ENCODE measurements around the gene MINDY4. TPM values are rescaled to one million over a fixed set of nuclear protein-coding genes. Genes with fewer than 3 reads are reported as not detected.

Gene MINDY4
- polyA plus RNA-seq (ENCODE audit: insufficient read length in 3 of 3): 10 to 100 TPM; 11.3 to 26.9 (median 11.5) TPM
- long read RNA-seq, donor 1, partial matches to known transcripts: 0 of 1 reads
- long read RNA-seq, donor 1, other reads (novel, unspliced or antisense): 0 of 1 reads
- long read RNA-seq, donor 2: 0 reads
- long read RNA-seq, donor 3: 0 reads
- long read RNA-seq, donor 4: 0 reads
- long read RNA-seq, donor 5: 0 reads
- long read RNA-seq, donor 6, partial matches to known transcripts: 0 of 1 reads
- long read RNA-seq, donor 6, other reads (novel, unspliced or antisense): 0 of 1 reads
- long read RNA-seq, donor 7, partial matches to known transcripts: 0 of 1 reads
- long read RNA-seq, donor 7, other reads (novel, unspliced or antisense): 0 of 1 reads
- long read RNA-seq, donor 8: 0 reads
- long read RNA-seq, donor 9: 0 reads
- long read RNA-seq, donor 10: 0 reads
- long read RNA-seq, donor 11, partial matches to known transcripts: 0 of 1 reads
- long read RNA-seq, donor 11, other reads (novel, unspliced or antisense): 0 of 1 reads
- long read RNA-seq, donor 12: 0 reads
- long read RNA-seq, donor 13: 0 reads
- long read RNA-seq, donor 14, partial matches to known transcripts: 0 of 1 reads
- long read RNA-seq, donor 14, other reads (novel, unspliced or antisense): 0 of 1 reads
- long read RNA-seq, donor 15: 0 reads
- long read RNA-seq, donor 16, partial matches to known transcripts: 5 of 6 reads
- long read RNA-seq, donor 16, other reads (novel, unspliced or antisense): 0 of 6 reads

DNA sequence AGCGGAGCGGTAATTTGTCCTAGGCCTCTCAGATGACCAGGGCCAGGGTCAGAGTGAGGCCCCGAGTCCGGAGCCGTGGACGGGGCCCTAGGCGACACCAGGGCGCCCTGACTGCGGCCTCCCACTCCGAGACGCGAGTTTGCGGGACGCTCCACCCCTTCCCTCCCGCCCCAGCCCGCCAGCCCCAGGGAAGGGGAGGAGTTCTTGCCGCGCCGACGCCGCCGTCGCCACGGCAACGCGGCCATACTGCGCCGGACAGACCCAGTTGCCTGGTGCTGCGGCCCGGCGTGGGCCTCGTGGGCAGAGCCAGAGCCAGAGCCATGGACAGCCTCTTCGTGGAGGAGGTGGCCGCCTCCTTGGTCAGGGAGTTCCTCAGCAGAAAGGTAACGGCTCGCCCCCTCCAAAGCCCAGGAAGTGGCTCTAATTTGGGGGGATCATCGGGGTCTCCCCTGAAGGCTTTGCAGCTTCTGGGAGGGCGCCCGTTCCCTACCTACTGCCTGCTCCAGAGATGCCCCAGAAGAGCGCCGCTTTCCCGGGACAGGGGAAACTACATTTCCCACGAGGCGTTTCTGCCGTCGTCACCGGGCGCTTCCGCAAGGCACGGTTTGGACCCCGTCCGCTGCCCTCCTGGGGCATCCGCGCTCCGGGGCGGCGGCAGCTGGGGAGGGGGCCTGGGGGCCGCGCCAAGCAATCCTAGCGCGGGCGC lies at the start of gene MINDY4:
Gene MINDY4 (plus strand): TSS at position 244 of the 706 bp plus-strand sequence. CDS start 77 bp downstream, at position 321.
- peak; percentile 51 to 81 (median 72) for DNase-seq (ENCODE audit: extremely low read depth in 1 of 11, low read depth in 9 of 11, low spot score in 4 of 11)

DNA sequence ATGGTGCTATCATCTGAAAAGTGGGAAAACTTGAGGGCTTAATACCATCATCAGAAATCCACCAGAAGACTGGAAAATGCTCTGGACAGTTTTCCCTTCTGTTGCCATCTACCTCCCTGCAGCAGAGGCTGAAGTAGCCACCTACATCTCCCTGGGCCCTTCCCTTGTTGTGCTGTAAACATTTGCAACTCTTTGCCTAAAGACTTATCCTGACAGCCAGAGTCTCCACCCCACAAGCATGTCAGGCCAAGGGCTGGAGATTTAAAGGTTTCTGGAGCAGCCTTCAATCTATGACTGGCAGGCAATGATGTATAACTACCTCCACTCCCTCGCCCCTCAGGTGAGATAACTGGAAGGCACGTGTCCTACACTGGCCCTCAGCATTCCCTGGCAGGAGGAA lies 49.0 kb upstream of the MINDY4 start:
- no peak for DNase-seq (ENCODE audit: extremely low read depth in 1 of 11, low read depth in 9 of 11, low spot score in 4 of 11)

DNA sequence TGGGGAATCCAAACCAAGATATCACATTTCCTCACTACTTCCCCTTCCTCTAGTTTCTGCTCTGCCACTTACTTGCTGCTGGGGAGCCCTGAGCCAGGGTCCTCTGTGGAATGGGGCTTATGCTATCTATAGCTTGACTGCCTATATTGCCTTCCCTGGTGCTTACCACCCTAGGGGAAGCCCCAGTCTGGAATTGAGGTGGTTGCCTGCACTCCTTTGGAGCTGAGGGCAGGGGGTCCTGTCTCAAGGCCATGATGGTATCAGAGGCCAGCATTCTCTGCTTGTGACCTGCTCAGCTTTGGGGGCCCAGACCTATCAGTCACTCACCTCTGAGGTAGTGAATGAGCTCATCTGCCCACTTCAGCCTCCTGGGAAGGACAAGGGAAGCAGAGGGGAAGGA lies 48.5 kb upstream of the MINDY4 start:
- no peak for DNase-seq (ENCODE audit: extremely low read depth in 1 of 11, low read depth in 9 of 11, low spot score in 4 of 11)

DNA sequence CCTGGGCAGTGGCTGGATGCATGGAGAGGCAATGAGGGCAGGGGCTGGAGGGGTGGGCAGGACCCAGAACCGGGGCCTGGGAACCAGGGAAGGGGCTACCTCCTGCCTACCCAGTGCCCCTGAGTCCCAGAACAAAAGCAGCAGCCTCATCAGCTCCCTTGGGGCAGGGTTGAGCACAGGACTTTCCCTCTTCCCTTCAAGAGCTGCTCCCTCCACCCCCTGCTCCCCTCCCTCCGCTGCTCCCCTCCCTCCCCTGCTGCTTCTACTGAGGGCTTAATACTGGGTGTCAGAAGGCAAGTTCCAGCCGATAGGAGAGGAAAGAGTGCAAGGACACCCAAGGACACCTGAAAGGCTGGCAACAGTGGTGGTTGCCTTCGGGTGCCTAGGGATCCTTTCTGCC lies 47.4 kb upstream of the MINDY4 start:
- DNase-seq (ENCODE audit: extremely low read depth in 1 of 11, low read depth in 9 of 11, low spot score in 4 of 11): no peak

DNA sequence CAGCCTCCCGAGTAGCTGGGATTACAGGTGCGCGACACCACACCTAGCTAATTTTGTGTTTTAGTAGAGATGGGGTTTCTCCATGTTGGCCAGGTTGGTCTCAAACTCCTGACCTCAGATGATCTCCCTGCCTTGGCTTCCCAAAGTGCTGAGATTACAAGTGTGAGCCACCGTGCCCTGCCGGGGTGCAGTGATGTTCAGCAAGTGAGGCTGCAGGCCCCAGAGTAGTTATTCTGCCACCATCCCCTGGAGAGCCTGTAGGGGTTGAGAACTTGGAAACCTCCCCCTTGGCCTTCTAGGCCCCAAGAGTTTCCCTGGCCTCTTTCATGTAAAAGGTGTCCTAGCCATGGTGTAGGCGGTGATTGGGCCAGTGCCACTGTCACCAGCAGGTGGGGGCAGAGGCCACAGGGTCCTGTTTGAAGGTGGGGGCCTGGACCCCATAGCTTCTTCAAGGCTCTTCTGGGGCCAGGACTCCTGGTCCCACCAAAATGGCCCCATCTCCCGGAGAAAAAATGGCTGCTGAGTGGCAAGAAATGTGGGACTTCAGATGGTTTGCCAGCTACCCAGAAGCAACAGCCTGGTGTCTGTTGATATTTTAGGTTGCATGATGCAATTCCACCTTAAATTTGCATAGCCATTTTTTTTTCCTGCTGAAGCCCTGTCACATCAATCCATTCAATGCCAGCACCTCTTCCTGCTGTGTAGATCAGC lies 44.8 kb upstream of the MINDY4 start:
- no peak for DNase-seq (ENCODE audit: extremely low read depth in 1 of 11, low read depth in 9 of 11, low spot score in 4 of 11)

DNA sequence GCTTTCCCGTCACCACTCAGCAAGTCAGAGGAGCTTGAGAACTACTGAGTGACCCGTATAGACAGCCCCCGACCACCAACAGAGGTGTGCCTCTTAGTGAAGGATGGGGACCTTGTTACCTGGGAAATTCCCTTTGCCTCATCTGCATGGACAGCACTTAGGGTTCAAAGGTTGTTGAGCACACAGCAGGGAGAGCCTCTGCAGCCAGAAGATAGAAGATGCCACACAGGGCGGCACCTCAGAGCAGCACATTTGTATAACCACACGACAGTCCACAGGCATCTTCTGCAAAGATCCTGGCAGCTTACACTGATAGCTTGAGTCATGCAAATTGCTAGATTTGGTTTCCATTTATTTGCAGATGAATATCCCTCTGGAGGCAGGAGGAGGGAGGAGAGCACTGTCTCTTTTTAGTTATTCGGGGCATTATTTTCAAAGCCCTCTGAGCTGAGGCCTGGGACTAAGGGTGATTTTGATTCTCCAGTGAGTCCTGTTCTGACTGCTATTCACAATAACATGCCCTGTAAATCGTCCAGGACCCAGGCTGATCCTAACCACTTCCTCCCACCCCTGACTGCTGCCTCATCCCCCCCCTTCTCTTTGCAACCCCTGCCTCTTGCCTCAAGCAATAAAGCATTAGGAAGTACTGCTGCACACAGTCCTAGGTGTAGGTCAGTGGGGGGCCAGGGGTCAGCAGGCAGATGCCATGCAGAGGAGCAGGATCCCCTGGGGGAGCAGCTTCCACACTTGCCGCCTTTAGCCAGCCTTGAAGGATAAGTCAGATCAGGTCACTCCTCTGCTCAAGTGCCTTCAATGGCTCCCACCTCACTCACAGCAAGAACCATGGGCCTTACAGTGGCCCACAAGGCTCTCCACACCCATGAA lies 43.9 kb upstream of the MINDY4 start:
- no peak for DNase-seq (ENCODE audit: extremely low read depth in 1 of 11, low read depth in 9 of 11, low spot score in 4 of 11)

DNA sequence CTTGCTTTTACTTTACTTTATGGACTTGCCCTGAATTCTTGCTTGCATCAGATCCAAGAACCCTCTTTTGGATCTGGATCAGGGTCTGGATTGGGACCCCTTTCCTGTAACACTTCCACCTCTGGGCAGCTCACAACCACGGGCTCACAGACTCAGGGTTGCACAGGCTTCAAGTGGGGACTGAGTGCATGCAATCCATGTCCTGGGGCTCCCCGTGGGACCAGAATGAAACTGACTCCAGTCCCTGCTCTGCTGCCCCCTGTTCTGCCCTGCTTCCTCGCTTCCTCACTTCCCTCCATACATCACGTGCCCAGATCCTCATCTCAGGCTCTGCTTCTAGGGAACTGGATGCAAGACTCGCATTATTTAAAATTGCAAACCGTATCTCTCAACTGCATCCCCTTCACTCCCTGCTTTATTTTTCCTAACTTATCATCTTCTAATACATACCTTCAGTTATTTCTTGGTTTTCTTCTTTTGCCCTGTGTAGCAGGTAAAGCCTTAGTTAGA lies 42.6 kb upstream of the MINDY4 start:
- no peak for DNase-seq (ENCODE audit: extremely low read depth in 1 of 11, low read depth in 9 of 11, low spot score in 4 of 11)

DNA sequence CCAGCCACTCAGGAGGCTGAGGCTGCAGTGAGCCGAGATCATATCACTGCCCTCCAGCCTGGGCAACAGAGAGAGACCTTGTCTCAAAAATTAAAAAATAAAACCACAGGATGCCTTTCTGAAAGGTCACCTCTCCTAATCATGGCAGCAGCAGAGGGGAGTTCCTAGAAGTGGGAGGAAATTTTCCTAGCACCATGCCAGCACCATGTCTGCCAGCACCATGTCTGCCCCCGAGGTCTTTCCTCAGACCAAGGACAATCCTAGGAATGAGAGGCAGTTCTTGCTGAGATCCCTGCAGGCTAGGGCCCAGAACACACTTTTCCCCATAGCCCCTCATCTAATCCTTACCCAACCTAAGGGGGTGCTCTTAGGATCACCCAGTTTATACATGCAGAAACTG lies 41.6 kb upstream of the MINDY4 start:
- no peak for DNase-seq (ENCODE audit: extremely low read depth in 1 of 11, low read depth in 9 of 11, low spot score in 4 of 11)

DNA sequence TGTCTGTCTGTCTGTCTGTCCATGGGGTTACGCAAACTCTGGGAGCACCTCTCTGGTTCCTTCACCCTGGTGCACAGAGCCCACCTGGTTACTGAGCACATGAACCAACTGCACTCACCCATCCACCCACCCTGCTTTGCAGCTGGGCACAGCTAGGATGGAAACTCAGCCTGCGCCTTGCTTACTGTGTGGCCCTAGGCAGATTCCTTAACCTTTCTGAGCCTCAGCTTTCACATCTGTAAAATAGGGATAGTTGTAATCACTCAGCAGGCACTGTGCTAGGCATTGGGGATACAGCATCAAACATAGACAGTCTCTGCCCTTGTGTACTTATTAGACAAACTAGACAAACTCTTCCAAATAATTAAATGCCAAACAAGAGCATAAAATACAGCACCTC lies 41.1 kb upstream of the MINDY4 start:
- no peak for DNase-seq (ENCODE audit: extremely low read depth in 1 of 11, low read depth in 9 of 11, low spot score in 4 of 11)

DNA sequence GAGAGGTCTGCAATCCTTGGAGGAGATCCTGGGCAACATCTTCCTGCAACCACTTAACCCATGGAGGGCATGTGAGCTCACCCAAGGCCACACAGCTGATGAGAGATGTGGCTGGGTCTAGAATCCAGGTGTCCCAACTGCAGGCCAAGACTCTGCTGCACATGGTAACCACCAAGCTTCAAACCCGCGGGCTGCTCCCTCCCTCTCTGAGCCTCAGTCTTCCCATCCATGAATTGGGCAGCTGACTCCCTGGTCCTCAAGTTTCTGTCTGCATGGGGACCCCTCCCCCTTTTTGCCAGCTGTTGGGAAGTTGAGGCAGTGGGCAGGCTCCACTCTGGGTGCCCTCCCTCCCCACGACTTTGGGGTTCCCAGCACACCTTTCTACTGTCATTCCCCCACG lies 40.2 kb upstream of the MINDY4 start:
- DNase-seq (ENCODE audit: extremely low read depth in 1 of 11, low read depth in 9 of 11, low spot score in 4 of 11): no peak

DNA sequence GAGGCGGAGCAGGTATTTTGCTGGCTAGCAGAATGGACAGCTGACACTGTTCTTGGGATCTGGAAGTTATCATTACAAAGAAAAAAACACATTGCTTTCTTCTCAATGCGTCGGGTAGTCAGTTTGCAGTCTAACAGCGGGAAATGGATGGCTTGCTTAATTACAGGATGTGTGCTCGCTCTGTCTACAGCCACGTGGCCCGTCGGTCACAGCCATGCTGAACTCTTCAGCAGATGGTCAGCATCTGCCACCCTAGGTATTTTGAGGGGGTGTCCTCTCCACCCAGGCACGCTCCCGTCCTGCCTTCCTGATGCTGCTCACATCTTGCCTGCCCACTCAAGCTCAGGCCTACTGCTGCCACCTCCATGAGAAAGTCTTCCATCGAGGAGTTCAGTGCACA lies 39.6 kb upstream of the MINDY4 start:
- no peak for DNase-seq (ENCODE audit: extremely low read depth in 1 of 11, low read depth in 9 of 11, low spot score in 4 of 11)

DNA sequence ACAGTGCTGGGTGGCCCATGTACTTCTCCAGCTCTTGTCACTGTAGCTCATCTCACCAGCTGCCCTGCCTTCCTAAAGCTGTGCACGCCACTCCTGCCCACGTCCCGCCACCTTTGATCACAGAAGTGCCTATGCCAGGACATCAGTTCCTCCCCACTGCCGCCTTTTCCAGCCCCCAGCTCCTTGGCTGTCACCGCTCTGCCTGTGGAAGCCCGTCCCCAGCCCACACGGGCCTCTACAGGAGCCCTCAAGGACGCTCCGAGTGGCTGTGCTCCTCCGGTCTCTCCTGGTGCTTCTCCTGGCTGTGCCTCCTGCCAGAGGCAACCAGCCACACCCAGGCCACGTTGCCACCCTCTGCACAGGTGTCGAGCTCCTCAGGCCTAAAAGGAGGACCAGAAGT lies 38.6 kb upstream of the MINDY4 start:
- no peak for DNase-seq (ENCODE audit: extremely low read depth in 1 of 11, low read depth in 9 of 11, low spot score in 4 of 11)

DNA sequence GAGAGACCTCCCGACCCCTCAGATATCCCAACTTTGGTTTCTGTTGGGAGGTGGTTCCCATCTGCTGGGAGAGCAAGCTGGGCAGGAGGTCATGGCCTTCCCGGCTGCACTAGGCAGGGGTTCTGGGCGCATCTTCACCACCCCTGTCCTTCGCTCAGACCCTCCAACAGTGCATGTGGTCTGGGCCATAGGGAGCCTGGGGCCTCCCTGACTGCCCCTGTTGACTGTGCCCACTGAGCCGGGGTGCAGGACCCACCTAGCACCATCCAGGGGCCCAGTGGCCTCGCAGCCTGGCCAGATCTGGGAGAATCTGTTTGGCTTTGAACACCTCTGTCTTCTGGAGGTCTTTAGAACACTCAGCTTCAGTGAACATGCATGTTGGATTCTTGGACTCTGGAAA lies 38.0 kb upstream of the MINDY4 start:
- DNase-seq (ENCODE audit: extremely low read depth in 1 of 11, low read depth in 9 of 11, low spot score in 4 of 11): no peak

DNA sequence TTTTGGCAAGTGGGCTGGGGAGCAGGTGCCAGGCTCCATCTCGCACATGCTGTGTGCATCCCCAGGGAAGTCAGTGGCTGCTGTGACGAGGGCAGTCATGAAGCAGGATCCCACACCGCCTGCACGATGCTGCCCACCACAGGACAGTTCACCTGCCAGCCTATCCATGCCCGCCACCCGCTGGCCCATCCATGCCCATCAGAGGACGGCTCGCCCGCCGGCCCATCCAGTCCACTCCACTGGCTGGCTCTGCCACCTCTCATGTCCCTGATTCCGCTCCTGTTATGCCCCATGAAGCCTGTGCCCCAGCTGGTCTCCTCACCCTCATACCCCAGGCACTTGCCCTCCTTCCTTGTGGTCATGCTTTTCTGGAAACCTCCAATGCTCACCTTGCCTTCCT lies 37.5 kb upstream of the MINDY4 start:
- no peak for DNase-seq (ENCODE audit: extremely low read depth in 1 of 11, low read depth in 9 of 11, low spot score in 4 of 11)

DNA sequence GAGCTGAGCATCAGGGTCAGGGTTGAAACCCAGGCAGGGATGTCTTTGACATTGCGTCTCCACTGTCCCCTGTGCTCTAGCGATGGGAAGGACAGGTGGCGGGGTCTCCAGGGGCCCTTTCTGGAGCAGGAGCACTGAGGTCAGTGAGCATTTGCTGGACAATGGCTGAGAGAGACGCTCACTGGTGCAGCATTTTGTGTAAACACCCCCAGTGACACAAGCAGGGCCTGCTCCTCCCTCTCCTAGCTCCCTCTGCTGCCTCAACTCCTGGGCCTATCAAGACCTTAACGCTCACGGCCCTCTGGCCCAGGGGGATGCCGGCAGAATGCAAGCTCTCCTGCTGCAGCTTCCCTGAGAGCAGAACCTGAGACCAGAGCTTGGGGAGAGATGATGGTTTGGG lies 36.7 kb upstream of the MINDY4 start:
- no peak for DNase-seq (ENCODE audit: extremely low read depth in 1 of 11, low read depth in 9 of 11, low spot score in 4 of 11)

DNA sequence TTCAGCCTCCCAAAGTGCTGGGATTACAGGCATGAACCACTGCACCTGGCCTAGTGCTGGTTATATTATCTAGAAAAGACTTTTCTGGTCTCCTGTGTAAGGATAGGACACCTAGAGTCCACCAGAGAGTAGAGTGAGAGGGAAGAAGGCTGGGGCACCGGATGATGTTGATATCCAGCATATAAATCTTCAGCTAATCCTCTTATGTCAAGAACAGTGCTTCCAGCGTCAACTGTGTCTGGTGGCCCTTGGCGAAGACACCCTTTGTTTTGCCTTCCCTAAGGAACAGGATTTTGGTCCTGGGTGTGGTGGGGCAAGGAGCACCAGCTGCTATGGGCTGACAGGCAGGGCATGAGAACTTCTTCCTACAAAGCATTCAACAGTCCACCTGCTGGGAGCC lies 35.6 kb upstream of the MINDY4 start:
- no peak for DNase-seq (ENCODE audit: extremely low read depth in 1 of 11, low read depth in 9 of 11, low spot score in 4 of 11)

DNA sequence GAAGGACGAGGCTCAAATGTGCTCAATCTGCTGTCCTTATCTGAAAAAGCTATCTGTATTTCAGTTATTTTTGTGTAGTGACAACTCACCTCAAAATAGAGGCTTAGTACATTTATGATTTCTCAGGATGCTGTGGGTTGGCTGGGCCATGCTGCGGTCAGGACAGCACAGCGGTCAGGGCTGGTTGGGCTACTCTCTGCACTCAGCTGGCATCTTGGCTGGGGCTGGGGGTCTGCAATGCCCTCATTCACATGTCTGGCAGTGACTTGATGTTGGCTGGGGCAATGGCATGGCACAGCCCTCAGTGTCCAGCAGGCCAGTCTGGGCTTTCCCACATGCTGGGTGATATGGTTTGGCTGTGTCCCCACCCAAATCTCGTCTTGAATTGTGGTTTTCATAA lies 34.9 kb upstream of the MINDY4 start:
- no peak for DNase-seq (ENCODE audit: extremely low read depth in 1 of 11, low read depth in 9 of 11, low spot score in 4 of 11)
